OCI-LY1 (cell line): ENCODE results near the gene CTNNA1.

Experiments
- H2AFZ ChIP-seq: fragments of 200-600 bp; sonication (generic), shearing (Covaris generic); 2 replicates; pipeline ENCODE4 v1.6.0; 2014; ENCODE audit warnings: antibody characterized with exemption, mild to moderate bottlenecking, low read length
- H3F3A ChIP-seq: fragments of 200-600 bp; sonication (generic), shearing (Covaris generic); 2 replicates; pipeline ENCODE4 v1.6.0; 2014; ENCODE audit warnings: mild to moderate bottlenecking, antibody characterized with exemption, low read length, moderate library complexity; ENCODE audit not compliant: insufficient read depth
- H3K27ac ChIP-seq: fragments of 200-600 bp; sonication (generic); 2 replicates; pipeline ENCODE4 v1.5.1; 2014; ENCODE audit warnings: low read length, mixed run types, mild to moderate bottlenecking, low read depth; ENCODE audit not compliant: poor library complexity, severe bottlenecking
- H3K27me3 ChIP-seq: fragments of 200-600 bp; sonication (generic); 2 replicates; pipeline ENCODE4 v1.6.0; 2014; ENCODE audit warnings: antibody characterized with exemption, mild to moderate bottlenecking, low read length, moderate library complexity; ENCODE audit not compliant: insufficient read depth
- H3K36me3 ChIP-seq: fragments of 200-600 bp; sonication (generic); 2 replicates; pipeline ENCODE4 v1.6.1; 2014; ENCODE audit warnings: mild to moderate bottlenecking, antibody characterized with exemption, low read length, moderate library complexity, mixed read lengths; ENCODE audit not compliant: insufficient read depth
- H3K4me1 ChIP-seq: fragments of 200-600 bp; sonication (generic); 2 replicates; pipeline ENCODE4 v1.5.1; 2014; ENCODE audit warnings: mild to moderate bottlenecking, low read length, moderate library complexity; ENCODE audit not compliant: insufficient read depth, severe bottlenecking
- H3K4me2 ChIP-seq: fragments of 200-600 bp; sonication (generic), shearing (Covaris generic); 2 replicates; pipeline ENCODE4 v1.6.1; 2014; ENCODE audit warnings: low read length
- H3K4me3 ChIP-seq: fragments of 200-600 bp; sonication (generic); 2 replicates; pipeline ENCODE4 v1.5.1; 2014; ENCODE audit warnings: low read length, low read depth, mild to moderate bottlenecking, mixed read lengths; ENCODE audit not compliant: poor library complexity, severe bottlenecking
- H3K79me2 ChIP-seq: fragments of 200-600 bp; shearing (Covaris generic); 2 replicates; pipeline ENCODE4 v1.6.1; 2016; ENCODE audit warnings: mixed run types, low read length, mixed read lengths; ENCODE audit not compliant: insufficient read depth
- H3K9ac ChIP-seq: fragments of 200-600 bp; sonication (generic), shearing (Covaris generic); 2 replicates; pipeline ENCODE4 v1.6.1; 2014; ENCODE audit warnings: mild to moderate bottlenecking, low read length, mixed read lengths
- H3K9me2 ChIP-seq: fragments of 200-600 bp; sonication (generic), shearing (Covaris generic); 2 replicates; pipeline ENCODE4 v1.6.1; 2014; ENCODE audit warnings: low read depth, mild to moderate bottlenecking, low read length, mixed read lengths
- H3K9me3 ChIP-seq: fragments of 200-600 bp; shearing (Covaris generic); 2 replicates; pipeline ENCODE4 v1.6.1; 2014; ENCODE audit warnings: low read length, mixed read lengths
- H4K20me1 ChIP-seq: fragments of 200-600 bp; sonication (generic), shearing (Covaris generic); 2 replicates; pipeline ENCODE4 v1.6.0; 2016; ENCODE audit warnings: mild to moderate bottlenecking, low read length; ENCODE audit not compliant: insufficient read depth
- CTCF ChIP-seq: fragments of 200-600 bp; sonication (generic), shearing (Covaris generic); IDR thresholded peaks from 2 replicates; pipeline ENCODE4 v1.5.1; 2017; ENCODE audit warnings: mild to moderate bottlenecking, antibody characterized with exemption, low read length, moderate library complexity, mixed read lengths
- EZH2 ChIP-seq: fragments of 200-600 bp; sonication (generic), shearing (Covaris generic); IDR thresholded peaks from 2 replicates; pipeline ENCODE4 v1.8.0; 2017; ENCODE audit warnings: borderline replicate concordance, mixed run types, mild to moderate bottlenecking, antibody characterized with exemption, low read length, moderate library complexity, mixed read lengths

Gene CTNNA1

GRCh38 chr5:138867011-138867410 lies 113.8 kb downstream of the CTNNA1 start:
- no peak for TF ChIP-seq EZH2
- no peak for TF ChIP-seq CTCF
- no peaks in the 10 kb centered on the region for H3K36me3 ChIP-seq
- no peak overlapping the region for H3K4me2 ChIP-seq
- no peak overlapping the region for H3K9ac ChIP-seq
- no peak overlapping the region for H2AFZ ChIP-seq
- no peak overlapping the region for H3K4me3 ChIP-seq
- no peaks in the 10 kb centered on the region for H3K9me3 ChIP-seq
- H4K20me1 ChIP-seq = no peaks in the 10 kb centered on the region
- H3K27ac ChIP-seq = no peak overlapping the region
- H3K27me3 ChIP-seq = no peaks in the 10 kb centered on the region; the same call in 1 of the 2 replicates
- no peaks in the 10 kb centered on the region for H3K9me2 ChIP-seq
- no peaks in the 10 kb centered on the region for H3K79me2 ChIP-seq
- H3F3A ChIP-seq = no peaks in the 10 kb centered on the region
- H3K4me1 ChIP-seq = no peaks in the 10 kb centered on the region

- Histone ChIP-seq H3K36me3 (no peaks in the 10 kb centered on the region), H3K27me3 (no peaks in the 10 kb centered on the region; the same call in 1 of the 2 replicates), H3K4me1 (no peaks in the 10 kb centered on the region), H3F3A (no peaks in the 10 kb centered on the region), H3K4me2 (no peak overlapping the region), H2AFZ (no peak overlapping the region), H3K4me3 (no peak overlapping the region), H3K79me2 (no peaks in the 10 kb centered on the region), H3K27ac (no peak overlapping the region), H3K9ac (no peak overlapping the region), H3K9me3 (no peaks in the 10 kb centered on the region), H4K20me1 (no peaks in the 10 kb centered on the region), H3K9me2 (no peaks in the 10 kb centered on the region)
- TF ChIP-seq EZH2 (no peak), CTCF (no peak)
These were observed 115.8 kb downstream of the CTNNA1 start for GRCh38 chr5:138869038-138869437.

- no peak overlapping the region for H3K9ac ChIP-seq
- H3K4me3 ChIP-seq = no peak overlapping the region
- H3K36me3 ChIP-seq = no peaks in the 10 kb centered on the region
- no peaks in the 10 kb centered on the region for H3K9me3 ChIP-seq
- no peaks in the 10 kb centered on the region for H4K20me1 ChIP-seq
- H3K27me3 ChIP-seq = no peaks in the 10 kb centered on the region; the same call in 1 of the 2 replicates
- no peak overlapping the region for H2AFZ ChIP-seq
- no peaks in the 10 kb centered on the region for H3K79me2 ChIP-seq
- H3K4me1 ChIP-seq = no peaks in the 10 kb centered on the region
- no peaks in the 10 kb centered on the region for H3F3A ChIP-seq
- TF ChIP-seq CTCF (no peak), EZH2 (no peak)
- H3K27ac ChIP-seq = no peak overlapping the region
- H3K9me2 ChIP-seq = no peaks in the 10 kb centered on the region
- no peak overlapping the region for H3K4me2 ChIP-seq
These were observed 116.7 kb downstream of the CTNNA1 start for GRCh38 chr5:138869763-138870500.
